K562 (cell line): ENCODE measurements around the gene RIPPLY3. TPM values are rescaled to one million over a fixed set of nuclear protein-coding genes. Genes with fewer than 3 reads are reported as not detected.

Source experiments
- BCOR ChIP-seq: fragments of 450-650 bp; IDR thresholded peaks from 2 replicates; pipeline ENCODE4 v1.6.1; 2016
- CREB1 ChIP-seq, 2 experiments: sonication (generic) in 1 of 2; formaldehyde crosslinking in 1 of 2; IDR thresholded peaks; 2 replicates each; pipeline versions ENCODE4 v1.6.1 to v1.8.0; 2012 to 2022; ENCODE audit warnings: inconsistent platforms in 1 of 2, mild to moderate bottlenecking in 1 of 2, missing genetic modification reagents in 1 of 2, moderate library complexity in 1 of 2
- ELF4 ChIP-seq: fragments of 450-650 bp; formaldehyde crosslinking; IDR thresholded peaks from 2 replicates; pipeline ENCODE4 v1.4.0; 2022; ENCODE audit warnings: missing genetic modification characterization
- EP300 ChIP-seq: IDR thresholded peaks from 2 replicates; pipeline ENCODE4 v1.6.1; 2012; ENCODE audit warnings: low read length, improper control_type of control experiment
- ESRRA ChIP-seq: fragments of 450-650 bp; IDR thresholded peaks from 2 replicates; pipeline ENCODE4 v1.6.1; 2014; ENCODE audit warnings: low read depth, mild to moderate bottlenecking, moderate library complexity, borderline replicate concordance
- GTF2E2 ChIP-seq: fragments of 200-800 bp; sonication (Bioruptor generic); IDR thresholded peaks from 2 replicates; pipeline ENCODE4 v1.6.1; 2016; ENCODE audit warnings: missing genetic modification characterization, missing compliant biosample characterization
- KLF1 ChIP-seq: fragments of 450-650 bp; IDR thresholded peaks from 2 replicates; pipeline ENCODE4 v1.6.1; 2016; ENCODE audit warnings: missing genetic modification characterization, missing compliant biosample characterization
- LEF1 ChIP-seq: fragments of 450-650 bp; IDR thresholded peaks from 2 replicates; pipeline ENCODE4 v1.6.1; 2016; ENCODE audit warnings: mild to moderate bottlenecking
- NR2C1 ChIP-seq, 2 experiments: fragments of 450-650 bp; IDR thresholded peaks; 2 replicates each; pipeline ENCODE4 v1.6.1; 2017; ENCODE audit warnings: mild to moderate bottlenecking in 2 of 2, antibody characterized with exemption in 1 of 2, inconsistent platforms in 1 of 2, missing compliant biosample characterization in 1 of 2, missing genetic modification characterization in 1 of 2
- PHB ChIP-seq: fragments of 250-450 bp; sonication (Bioruptor Pico); IDR thresholded peaks from 2 replicates; pipeline ENCODE4 v1.5.0; 2021
- RAD21 ChIP-seq, 2 experiments: fragments of 250-450 bp in 1 of 2; fragments of 450-650 bp in 1 of 2; sonication (Bioruptor Pico) in 1 of 2; formaldehyde crosslinking in 1 of 2; IDR thresholded peaks in 1 of 2; conservative IDR thresholded peaks in 1 of 2; 2 replicates each; pipeline versions ENCODE4 v1.4.0 to v1.8.0; 2020 to 2022; ENCODE audit warnings: mild to moderate bottlenecking in 2 of 2, moderate library complexity in 1 of 2
- SREBF1 ChIP-seq: fragments of 150-350 bp; IDR thresholded peaks from 2 replicates; pipeline ENCODE4 v1.6.1; 2014; ENCODE audit warnings: antibody characterized with exemption, low read depth, low read length, borderline replicate concordance
- ZC3H8 ChIP-seq: fragments of 450-650 bp; IDR thresholded peaks from 2 replicates; pipeline ENCODE4 v1.6.1; 2017
- ZKSCAN3 ChIP-seq: fragments of 250-450 bp; sonication (Bioruptor Pico); IDR thresholded peaks from 2 replicates; pipeline ENCODE4 v1.4.0; 2020
- polyA plus RNA-seq, 8 experiments: library from polyadenylated mRNA; depleted of rRNA in 4 of 8; stranded (reverse) in 5 of 8; unstranded in 3 of 8; fragments of >200 nt; fragmentation: Nextera tagmentation in 2 of 8; fragmentation: Illumina TruSeq in 1 of 8; extraction: Ambion mirVana in 2 of 8; extraction: Trizol in 1 of 8; gene quantifications; 2 replicates each; pipeline versions ENCODE4 v1.2.1 to v1.2.3, GENCODE V29; 2011 to 2014; ENCODE audit warnings: inconsistent platforms in 1 of 8, missing spikeins in 1 of 8
- total RNA-seq, 7 experiments: library from RNA; depleted of rRNA in 6 of 7; stranded (reverse); fragments of >200 nt in 6 of 7; fragmentation: Illumina TruSeq in 2 of 7; extraction: Trizol in 2 of 7; gene quantifications; 2 replicates each; pipeline versions ENCODE4 v1.2.1 to v1.2.3, GENCODE V29; 2011 to 2021; ENCODE audit warnings: low replicate concordance in 1 of 7
- TF ChIP-seq, protein P1 (sequence below): sonication (generic); formaldehyde crosslinking; IDR thresholded peaks from 2 replicates; pipeline ENCODE4 v1.8.1; 2023; ENCODE audit warnings: missing genetic modification reagents, mild to moderate bottlenecking, borderline replicate concordance
- TF ChIP-seq, protein P2 (sequence below), 2 experiments: fragments of 450-650 bp in 1 of 2; IDR thresholded peaks; 2 replicates each; pipeline ENCODE4 v1.6.1; 2011 to 2017; ENCODE audit warnings: low read depth in 2 of 2, antibody characterized with exemption in 1 of 2, borderline replicate concordance in 1 of 2, low read length in 1 of 2, mild to moderate bottlenecking in 1 of 2, mixed read lengths in 1 of 2; ENCODE audit not compliant: control insufficient read depth in 1 of 2
- TF ChIP-seq, protein P3 (sequence below): fragments of 450-650 bp; IDR thresholded peaks from 2 replicates; pipeline ENCODE4 v1.6.1; 2016; ENCODE audit warnings: antibody characterized with exemption
- TF ChIP-seq, protein P4 (sequence below): sonication (generic); formaldehyde crosslinking; IDR thresholded peaks from 2 replicates; pipeline ENCODE4 v1.8.0; 2022; ENCODE audit warnings: mild to moderate bottlenecking, missing genetic modification reagents

RIPPLY3 gene
- total and polyA plus RNA-seq, 9 of the 15 experiments (the other 6 are each of a cell fraction or from before 2014, with no cell fraction given): not detected

DNA sequence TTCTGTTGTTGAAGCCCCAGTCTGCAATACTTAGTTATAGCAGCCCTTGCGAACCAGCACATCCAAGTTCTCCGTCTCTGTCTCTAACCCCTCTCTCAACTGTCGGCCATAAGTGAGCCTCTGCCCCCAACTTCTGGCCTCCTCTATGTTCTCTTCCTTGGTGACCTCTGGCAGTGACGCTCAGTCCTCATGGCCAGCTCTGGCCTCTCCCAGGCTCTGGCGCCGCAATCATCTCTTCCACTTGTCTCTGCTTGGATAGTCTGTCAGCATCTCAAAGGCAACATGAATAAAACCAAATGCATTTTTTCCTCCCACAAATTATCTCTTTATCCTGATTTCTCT, 31.7 kb upstream of the RIPPLY3 start (continued):
- TF ChIP-seq, protein P1, sequence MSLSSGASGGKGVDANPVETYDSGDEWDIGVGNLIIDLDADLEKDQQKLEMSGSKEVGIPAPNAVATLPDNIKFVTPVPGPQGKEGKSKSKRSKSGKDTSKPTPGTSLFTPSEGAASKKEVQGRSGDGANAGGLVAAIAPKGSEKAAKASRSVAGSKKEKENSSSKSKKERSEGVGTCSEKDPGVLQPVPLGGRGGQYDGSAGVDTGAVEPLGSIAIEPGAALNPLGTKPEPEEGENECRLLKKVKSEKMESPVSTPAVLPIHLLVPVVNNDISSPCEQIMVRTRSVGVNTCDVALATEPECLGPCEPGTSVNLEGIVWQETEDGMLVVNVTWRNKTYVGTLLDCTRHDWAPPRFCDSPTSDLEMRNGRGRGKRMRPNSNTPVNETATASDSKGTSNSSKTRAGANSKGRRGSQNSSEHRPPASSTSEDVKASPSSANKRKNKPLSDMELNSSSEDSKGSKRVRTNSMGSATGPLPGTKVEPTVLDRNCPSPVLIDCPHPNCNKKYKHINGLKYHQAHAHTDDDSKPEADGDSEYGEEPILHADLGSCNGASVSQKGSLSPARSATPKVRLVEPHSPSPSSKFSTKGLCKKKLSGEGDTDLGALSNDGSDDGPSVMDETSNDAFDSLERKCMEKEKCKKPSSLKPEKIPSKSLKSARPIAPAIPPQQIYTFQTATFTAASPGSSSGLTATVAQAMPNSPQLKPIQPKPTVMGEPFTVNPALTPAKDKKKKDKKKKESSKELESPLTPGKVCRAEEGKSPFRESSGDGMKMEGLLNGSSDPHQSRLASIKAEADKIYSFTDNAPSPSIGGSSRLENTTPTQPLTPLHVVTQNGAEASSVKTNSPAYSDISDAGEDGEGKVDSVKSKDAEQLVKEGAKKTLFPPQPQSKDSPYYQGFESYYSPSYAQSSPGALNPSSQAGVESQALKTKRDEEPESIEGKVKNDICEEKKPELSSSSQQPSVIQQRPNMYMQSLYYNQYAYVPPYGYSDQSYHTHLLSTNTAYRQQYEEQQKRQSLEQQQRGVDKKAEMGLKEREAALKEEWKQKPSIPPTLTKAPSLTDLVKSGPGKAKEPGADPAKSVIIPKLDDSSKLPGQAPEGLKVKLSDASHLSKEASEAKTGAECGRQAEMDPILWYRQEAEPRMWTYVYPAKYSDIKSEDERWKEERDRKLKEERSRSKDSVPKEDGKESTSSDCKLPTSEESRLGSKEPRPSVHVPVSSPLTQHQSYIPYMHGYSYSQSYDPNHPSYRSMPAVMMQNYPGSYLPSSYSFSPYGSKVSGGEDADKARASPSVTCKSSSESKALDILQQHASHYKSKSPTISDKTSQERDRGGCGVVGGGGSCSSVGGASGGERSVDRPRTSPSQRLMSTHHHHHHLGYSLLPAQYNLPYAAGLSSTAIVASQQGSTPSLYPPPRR (CRISPR knock-in tag): no peak
- TF ChIP-seq RAD21 (CRISPR knock-in tag; conservative IDR thresholded peaks at IDR 0.05 in 1 of 2, IDR thresholded peaks at IDR 0.05 in 1 of 2) (no peak), ESRRA (no peak), KLF1 (tag) (no peak), GTF2E2 (no peak), LEF1 (no peak), PHB (CRISPR knock-in tag) (no peak), BCOR (no peak), CREB1 (IDR thresholded peaks at IDR 0.05) (no peak), CREB1 (CRISPR knock-in tag; IDR thresholded peaks at IDR 0.05) (no peak), EP300 (no peak), ZKSCAN3 (CRISPR knock-in tag) (no peak), ZC3H8 (no peak), SREBF1 (0 out of 2 replicates have a peak, but pooled peaks have one; percentile 13), ELF4 (CRISPR knock-in tag) (no peak), NR2C1 (IDR thresholded peaks at IDR 0.05) (no peak), NR2C1 (tag; IDR thresholded peaks at IDR 0.05) (peak; percentile 32; the same call in 1 of the 2 replicates)
- TF ChIP-seq, protein P2, sequence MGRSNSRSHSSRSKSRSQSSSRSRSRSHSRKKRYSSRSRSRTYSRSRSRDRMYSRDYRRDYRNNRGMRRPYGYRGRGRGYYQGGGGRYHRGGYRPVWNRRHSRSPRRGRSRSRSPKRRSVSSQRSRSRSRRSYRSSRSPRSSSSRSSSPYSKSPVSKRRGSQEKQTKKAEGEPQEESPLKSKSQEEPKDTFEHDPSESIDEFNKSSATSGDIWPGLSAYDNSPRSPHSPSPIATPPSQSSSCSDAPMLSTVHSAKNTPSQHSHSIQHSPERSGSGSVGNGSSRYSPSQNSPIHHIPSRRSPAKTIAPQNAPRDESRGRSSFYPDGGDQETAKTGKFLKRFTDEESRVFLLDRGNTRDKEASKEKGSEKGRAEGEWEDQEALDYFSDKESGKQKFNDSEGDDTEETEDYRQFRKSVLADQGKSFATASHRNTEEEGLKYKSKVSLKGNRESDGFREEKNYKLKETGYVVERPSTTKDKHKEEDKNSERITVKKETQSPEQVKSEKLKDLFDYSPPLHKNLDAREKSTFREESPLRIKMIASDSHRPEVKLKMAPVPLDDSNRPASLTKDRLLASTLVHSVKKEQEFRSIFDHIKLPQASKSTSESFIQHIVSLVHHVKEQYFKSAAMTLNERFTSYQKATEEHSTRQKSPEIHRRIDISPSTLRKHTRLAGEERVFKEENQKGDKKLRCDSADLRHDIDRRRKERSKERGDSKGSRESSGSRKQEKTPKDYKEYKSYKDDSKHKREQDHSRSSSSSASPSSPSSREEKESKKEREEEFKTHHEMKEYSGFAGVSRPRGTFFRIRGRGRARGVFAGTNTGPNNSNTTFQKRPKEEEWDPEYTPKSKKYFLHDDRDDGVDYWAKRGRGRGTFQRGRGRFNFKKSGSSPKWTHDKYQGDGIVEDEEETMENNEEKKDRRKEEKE (IDR thresholded peaks at IDR 0.05; ENCODE audit: borderline replicate concordance in 1 of 2, control insufficient read depth in 1 of 2, low read depth in 2 of 2, low read length in 1 of 2): no peak
- TF ChIP-seq, protein P3, sequence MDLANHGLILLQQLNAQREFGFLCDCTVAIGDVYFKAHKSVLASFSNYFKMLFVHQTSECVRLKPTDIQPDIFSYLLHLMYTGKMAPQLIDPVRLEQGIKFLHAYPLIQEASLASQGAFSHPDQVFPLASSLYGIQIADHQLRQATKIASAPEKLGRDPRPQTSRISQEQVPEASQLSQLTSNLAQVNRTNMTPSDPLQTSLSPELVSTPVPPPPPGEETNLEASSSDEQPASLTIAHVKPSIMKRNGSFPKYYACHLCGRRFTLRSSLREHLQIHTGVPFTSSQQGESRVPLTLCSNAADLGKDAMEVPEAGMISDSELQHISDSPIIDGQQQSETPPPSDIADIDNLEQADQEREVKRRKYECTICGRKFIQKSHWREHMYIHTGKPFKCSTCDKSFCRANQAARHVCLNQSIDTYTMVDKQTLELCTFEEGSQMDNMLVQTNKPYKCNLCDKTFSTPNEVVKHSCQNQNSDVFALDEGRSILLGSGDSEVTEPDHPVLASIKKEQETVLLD: no peak
- TF ChIP-seq, protein P4, sequence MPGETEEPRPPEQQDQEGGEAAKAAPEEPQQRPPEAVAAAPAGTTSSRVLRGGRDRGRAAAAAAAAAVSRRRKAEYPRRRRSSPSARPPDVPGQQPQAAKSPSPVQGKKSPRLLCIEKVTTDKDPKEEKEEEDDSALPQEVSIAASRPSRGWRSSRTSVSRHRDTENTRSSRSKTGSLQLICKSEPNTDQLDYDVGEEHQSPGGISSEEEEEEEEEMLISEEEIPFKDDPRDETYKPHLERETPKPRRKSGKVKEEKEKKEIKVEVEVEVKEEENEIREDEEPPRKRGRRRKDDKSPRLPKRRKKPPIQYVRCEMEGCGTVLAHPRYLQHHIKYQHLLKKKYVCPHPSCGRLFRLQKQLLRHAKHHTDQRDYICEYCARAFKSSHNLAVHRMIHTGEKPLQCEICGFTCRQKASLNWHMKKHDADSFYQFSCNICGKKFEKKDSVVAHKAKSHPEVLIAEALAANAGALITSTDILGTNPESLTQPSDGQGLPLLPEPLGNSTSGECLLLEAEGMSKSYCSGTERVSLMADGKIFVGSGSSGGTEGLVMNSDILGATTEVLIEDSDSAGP (CRISPR knock-in tag): no peak
